Measurements from ENCODE around the gene BTD. TPM values are rescaled to one million over a fixed set of nuclear protein-coding genes. Genes with fewer than 3 reads are reported as not detected.

Gene BTD
- total RNA-seq, 1 donor from 2014 or later = 12.7 TPM

- Mint-ChIP-seq H3K27me3 (ENCODE audit: unreplicated experiment) (no peaks in the 10 kb centered on the region), H3K9me3 (ENCODE audit: unreplicated experiment) (no peaks in the 10 kb centered on the region), H3K27ac (ENCODE audit: unreplicated experiment) (no peak overlapping the region), H3K36me3 (ENCODE audit: unreplicated experiment) (no peaks in the 10 kb centered on the region), H3K4me3 (ENCODE audit: unreplicated experiment) (no peak overlapping the region), H3K4me1 (ENCODE audit: low read depth, unreplicated experiment) (no peaks in the 10 kb centered on the region)
- no peak for DNase-seq
- no peak for TF ChIP-seq CTCF (IDR thresholded peaks at IDR 0.05; ENCODE audit: partially characterized antibody, unreplicated experiment)
Measured at GRCh38 chr3:15683253-15683652, 81.7 kb downstream of the BTD start.

- no peak for DNase-seq
- H3K4me1 Mint-ChIP-seq (ENCODE audit: low read depth, unreplicated experiment) = no peaks in the 10 kb centered on the region
- H3K9me3 Mint-ChIP-seq (ENCODE audit: unreplicated experiment) = no peaks in the 10 kb centered on the region
- no peaks in the 10 kb centered on the region for H3K36me3 Mint-ChIP-seq (ENCODE audit: unreplicated experiment)
- no peak overlapping the region for H3K27ac Mint-ChIP-seq (ENCODE audit: unreplicated experiment)
- no peak for TF ChIP-seq CTCF (IDR thresholded peaks at IDR 0.05; ENCODE audit: partially characterized antibody, unreplicated experiment)
- no peak overlapping the region for H3K4me3 Mint-ChIP-seq (ENCODE audit: unreplicated experiment)
- H3K27me3 Mint-ChIP-seq (ENCODE audit: unreplicated experiment) = no peaks in the 10 kb centered on the region
Measured at GRCh38 chr3:15685927-15686326, 84.4 kb downstream of the BTD start.

GRCh38 chr3:15690230-15690629, 88.7 kb downstream of the BTD start:
- no peaks in the 10 kb centered on the region for H3K27me3 Mint-ChIP-seq (ENCODE audit: unreplicated experiment)
- no peak overlapping the region for H3K27ac Mint-ChIP-seq (ENCODE audit: unreplicated experiment)
- TF ChIP-seq CTCF (IDR thresholded peaks at IDR 0.05; ENCODE audit: partially characterized antibody, unreplicated experiment) = no peak
- H3K9me3 Mint-ChIP-seq (ENCODE audit: unreplicated experiment) = no peaks in the 10 kb centered on the region
- H3K4me3 Mint-ChIP-seq (ENCODE audit: unreplicated experiment) = no peak overlapping the region
- no peaks in the 10 kb centered on the region for H3K4me1 Mint-ChIP-seq (ENCODE audit: low read depth, unreplicated experiment)
- no peak for DNase-seq
- no peaks in the 10 kb centered on the region for H3K36me3 Mint-ChIP-seq (ENCODE audit: unreplicated experiment)

- no peak for DNase-seq
- H3K4me1 Mint-ChIP-seq (ENCODE audit: low read depth, unreplicated experiment) = no peaks in the 10 kb centered on the region
- H3K27me3 Mint-ChIP-seq (ENCODE audit: unreplicated experiment) = no peaks in the 10 kb centered on the region
- H3K9me3 Mint-ChIP-seq (ENCODE audit: unreplicated experiment) = no peaks in the 10 kb centered on the region
- H3K4me3 Mint-ChIP-seq (ENCODE audit: unreplicated experiment) = no peak overlapping the region
- TF ChIP-seq CTCF (IDR thresholded peaks at IDR 0.05; ENCODE audit: partially characterized antibody, unreplicated experiment) = no peak
- no peaks in the 10 kb centered on the region for H3K36me3 Mint-ChIP-seq (ENCODE audit: unreplicated experiment)
- H3K27ac Mint-ChIP-seq (ENCODE audit: unreplicated experiment) = no peak overlapping the region
Measured at GRCh38 chr3:15690748-15691147, 89.2 kb downstream of the BTD start.

- Mint-ChIP-seq H3K4me3 (ENCODE audit: unreplicated experiment) (no peak overlapping the region), H3K27me3 (ENCODE audit: unreplicated experiment) (no peaks in the 10 kb centered on the region), H3K27ac (ENCODE audit: unreplicated experiment) (no peak overlapping the region), H3K9me3 (ENCODE audit: unreplicated experiment) (peaks cover under 1% of the 10 kb centered on the region), H3K4me1 (ENCODE audit: low read depth, unreplicated experiment) (no peaks in the 10 kb centered on the region), H3K36me3 (ENCODE audit: unreplicated experiment) (peaks cover 3% of the 10 kb centered on the region)
- TF ChIP-seq CTCF (IDR thresholded peaks at IDR 0.05; ENCODE audit: partially characterized antibody, unreplicated experiment) = no peak
- no peak for DNase-seq
Measured at GRCh38 chr3:15693355-15693754, 91.8 kb downstream of the BTD start.
